IPS-18c (cell line): Measurements from ENCODE around the gene TAF7L.
A peak's percentile ranks its signal among the peaks of the same experiment; 100 is the strongest.
"Not testable (repeated sequence)": the region's sequence is repeated elsewhere in the genome, so short reads cannot be mapped to it uniquely, and the experiment has no call there.

Experiments
- H3K4me3 ChIP-seq: 2 replicates; pipeline ENCODE4 v1.7.0; 2013; ENCODE audit warnings: low read depth, mild to moderate bottlenecking, low read length, moderate library complexity; ENCODE audit not compliant: insufficient read depth
- H3K9me3 ChIP-seq: one replicate; pipeline ENCODE4 v1.6.1; 2013; ENCODE audit warnings: mild to moderate bottlenecking, low read length, moderate library complexity; ENCODE audit not compliant: control insufficient read depth, insufficient read depth

The TAF7L gene

DNA sequence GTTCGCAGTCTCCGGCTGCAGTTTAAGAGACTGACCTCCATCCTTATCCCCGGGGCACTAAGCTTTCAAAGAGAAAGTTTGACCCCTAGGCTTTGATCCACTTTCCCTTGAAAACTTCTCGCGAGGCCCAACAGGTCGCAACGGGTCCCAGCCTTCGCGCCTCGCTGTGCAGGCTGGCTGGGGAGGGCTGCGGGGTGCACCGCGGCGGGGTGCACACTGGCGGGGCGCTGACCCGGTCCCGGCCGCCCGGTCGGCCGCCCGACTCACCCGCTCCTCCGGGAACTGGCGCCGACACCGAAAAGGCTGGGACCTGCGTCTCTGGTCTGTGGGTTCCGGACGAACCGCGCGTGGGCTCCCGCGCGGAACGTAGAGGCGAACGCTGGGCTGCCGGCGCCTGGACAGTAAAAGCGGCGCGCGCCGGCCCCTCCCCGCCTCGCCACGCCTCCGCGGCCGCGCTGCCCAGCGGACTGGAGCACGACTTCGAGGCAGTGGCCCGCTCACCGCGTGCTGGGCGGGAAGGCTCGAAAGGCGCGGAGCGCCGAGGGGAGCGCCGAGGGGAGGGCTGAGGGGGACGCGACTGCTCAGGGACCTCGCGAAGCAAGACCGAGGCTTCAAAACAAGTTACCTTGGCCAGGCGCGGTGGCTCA, at the start of gene TAF7L:
Gene TAF7L (minus strand): TSS at position 378 of the 647 bp plus-strand sequence. CDS start 3,791 bp downstream, outside the sequence.
- peaks cover 2% of the 10 kb centered on the region for H3K9me3 ChIP-seq
- peak within 1 kb of the TSS; percentile 15; the same call in 1 of the 2 replicates for H3K4me3 ChIP-seq

- peaks cover 2% of the 10 kb centered on the region for H3K9me3 ChIP-seq
- H3K4me3 ChIP-seq, result no peak overlapping the region
Measured at GRCh38 chrX:101337776-101338271, 46.7 kb upstream of the TAF7L start.

DNA sequence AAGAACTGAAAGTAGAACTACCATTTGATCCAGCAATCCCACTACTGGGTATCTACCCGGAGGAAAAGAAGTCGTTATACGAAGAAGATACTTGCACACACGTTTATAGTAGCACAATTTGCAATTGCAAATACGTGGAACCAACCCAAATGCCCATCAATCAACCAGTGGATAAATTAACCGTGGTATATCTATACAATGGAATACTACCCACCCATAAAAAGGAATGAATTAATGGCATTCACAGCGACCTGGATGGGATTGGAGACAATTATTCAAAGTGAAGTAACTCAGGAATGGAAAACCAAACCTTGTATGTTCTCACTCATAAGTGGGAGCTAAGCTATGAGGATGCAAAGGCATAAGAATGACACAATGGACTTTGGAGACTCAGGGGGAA, 43.2 kb upstream of the TAF7L start:
- H3K9me3 ChIP-seq, H3K4me3 ChIP-seq: not testable (repeated sequence)

- H3K4me3 ChIP-seq, H3K9me3 ChIP-seq: not testable (repeated sequence)
Measured at GRCh38 chrX:101326600-101326999, 35.5 kb upstream of the TAF7L start.

DNA sequence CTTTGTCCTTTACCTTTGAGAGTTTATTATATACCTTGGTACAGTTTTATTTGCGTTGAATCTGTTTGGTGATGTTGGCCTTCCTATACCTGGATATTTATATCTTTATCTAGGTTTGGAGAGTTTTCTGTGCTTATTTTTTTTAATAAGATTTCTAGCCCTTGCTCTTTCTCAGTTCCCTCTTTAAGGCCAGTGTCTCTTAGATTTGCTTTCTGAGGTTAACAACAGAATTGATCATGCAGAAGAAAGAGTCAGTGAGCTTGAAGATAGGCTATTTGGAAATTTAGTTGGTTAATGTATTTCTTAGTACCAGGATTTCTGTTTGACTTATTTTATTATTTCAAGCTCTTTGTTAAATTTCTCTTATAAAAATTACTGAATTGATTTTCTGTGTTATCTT, 12.7 kb upstream of the TAF7L start:
- Histone ChIP-seq H3K9me3 (peaks cover 3% of the 10 kb centered on the region), H3K4me3 (no peak overlapping the region)

- H3K9me3 ChIP-seq, H3K4me3 ChIP-seq: not testable (repeated sequence)
Measured at GRCh38 chrX:101295603-101296002, 4.5 kb upstream of the TAF7L start.

DNA sequence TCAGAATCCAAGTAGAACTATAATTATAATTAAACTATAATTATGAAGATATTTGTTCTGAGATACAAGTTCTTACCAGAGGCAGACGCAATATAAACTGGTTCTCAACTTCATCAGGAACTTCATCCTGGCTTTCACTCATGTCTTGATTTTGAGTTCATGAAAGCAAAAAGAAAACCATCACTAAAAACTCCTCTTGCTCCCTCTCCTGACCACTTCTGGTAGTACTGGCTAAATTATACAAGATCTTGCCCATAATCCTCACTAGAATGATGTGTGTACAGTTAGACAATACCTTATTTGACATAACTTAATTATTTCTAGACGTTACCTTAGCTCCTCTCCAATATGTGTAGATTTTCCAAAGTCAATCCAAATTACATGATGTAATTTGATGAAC, 3.7 kb downstream of the TAF7L start:
- Histone ChIP-seq H3K9me3 (no peaks in the 10 kb centered on the region), H3K4me3 (no peak overlapping the region)

- Histone ChIP-seq H3K4me3 (no peak overlapping the region), H3K9me3 (peaks cover 5% of the 10 kb centered on the region)
Measured at GRCh38 chrX:101276238-101276637, 14.9 kb downstream of the TAF7L start.

DNA sequence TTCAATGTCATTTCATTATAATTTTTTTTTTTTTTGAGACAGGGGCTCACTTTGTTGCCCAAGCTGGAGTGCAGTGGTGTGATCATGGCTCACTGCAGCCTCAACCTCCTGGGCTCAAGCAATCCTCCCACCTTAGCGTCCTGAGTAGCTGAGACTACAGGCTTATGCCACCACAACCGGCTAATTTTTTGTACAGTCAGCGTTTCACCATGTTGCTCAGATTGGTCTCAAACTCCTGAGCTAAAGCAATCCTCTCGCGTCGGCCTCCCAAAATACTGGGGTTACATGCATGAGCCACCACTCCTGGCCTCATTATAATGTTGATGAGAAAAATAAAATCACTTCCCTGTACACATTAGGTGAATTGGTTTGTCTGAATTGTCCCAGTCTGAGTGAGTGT, 16.9 kb downstream of the TAF7L start:
- H3K4me3 ChIP-seq, result no peak overlapping the region
- peaks cover 5% of the 10 kb centered on the region for H3K9me3 ChIP-seq

- Histone ChIP-seq H3K9me3 (no peaks in the 10 kb centered on the region), H3K4me3 (no peak overlapping the region)
Measured at GRCh38 chrX:101265869-101266428, 25.2 kb downstream of the TAF7L start.

GRCh38 chrX:101263766-101264165, 27.4 kb downstream of the TAF7L start:
- peaks cover 2% of the 10 kb centered on the region for H3K9me3 ChIP-seq
- H3K4me3 ChIP-seq, result no peak overlapping the region

- Histone ChIP-seq H3K4me3 (no peak overlapping the region), H3K9me3 (peaks cover 3% of the 10 kb centered on the region)
Measured at GRCh38 chrX:101262590-101262989, 28.5 kb downstream of the TAF7L start.

DNA sequence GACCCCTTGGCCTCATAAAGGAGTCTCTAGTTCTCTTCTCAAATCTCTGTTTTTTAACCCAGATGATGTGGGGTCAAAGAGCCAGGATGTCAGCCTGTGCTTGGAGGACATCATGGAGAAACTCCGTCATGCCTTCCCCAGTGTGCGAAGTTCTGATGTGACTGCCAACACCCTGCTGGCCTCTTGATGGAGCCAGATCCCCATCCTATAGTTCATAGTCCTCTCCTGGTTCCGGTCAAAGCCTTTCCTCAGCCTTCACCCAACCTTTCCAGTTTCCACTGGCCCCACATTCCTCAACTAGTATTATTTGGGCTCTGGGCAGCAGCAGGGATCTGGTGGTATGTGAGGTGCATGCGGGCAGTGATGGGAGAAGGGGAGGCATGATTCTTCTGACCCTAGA, 30.7 kb downstream of the TAF7L start:
- no peak overlapping the region for H3K4me3 ChIP-seq
- H3K9me3 ChIP-seq, result peaks cover 9% of the 10 kb centered on the region

DNA sequence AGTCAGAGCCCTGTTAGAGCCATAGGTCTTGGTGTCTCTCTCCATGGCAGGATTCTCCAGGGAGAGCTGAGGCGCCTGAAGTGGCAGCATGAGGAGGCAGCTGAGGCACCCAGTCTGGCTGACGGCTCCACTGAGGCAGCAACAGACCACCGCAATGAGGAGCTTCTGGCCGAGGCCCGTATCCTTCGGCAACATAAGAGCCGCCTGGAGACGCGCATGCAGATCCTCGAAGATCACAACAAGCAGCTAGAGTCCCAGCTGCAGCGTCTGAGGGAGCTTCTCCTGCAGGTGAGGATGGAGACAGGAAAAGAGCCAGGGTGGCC, 32.9 kb downstream of the TAF7L start:
- H3K9me3 ChIP-seq, result peaks cover 9% of the 10 kb centered on the region
- H3K4me3 ChIP-seq, result no peak overlapping the region

GRCh38 chrX:101257448-101258258, 33.5 kb downstream of the TAF7L start:
- H3K9me3 ChIP-seq, result peaks cover 9% of the 10 kb centered on the region
- H3K4me3 ChIP-seq, result no peak overlapping the region; the same call in 1 of the 2 replicates

DNA sequence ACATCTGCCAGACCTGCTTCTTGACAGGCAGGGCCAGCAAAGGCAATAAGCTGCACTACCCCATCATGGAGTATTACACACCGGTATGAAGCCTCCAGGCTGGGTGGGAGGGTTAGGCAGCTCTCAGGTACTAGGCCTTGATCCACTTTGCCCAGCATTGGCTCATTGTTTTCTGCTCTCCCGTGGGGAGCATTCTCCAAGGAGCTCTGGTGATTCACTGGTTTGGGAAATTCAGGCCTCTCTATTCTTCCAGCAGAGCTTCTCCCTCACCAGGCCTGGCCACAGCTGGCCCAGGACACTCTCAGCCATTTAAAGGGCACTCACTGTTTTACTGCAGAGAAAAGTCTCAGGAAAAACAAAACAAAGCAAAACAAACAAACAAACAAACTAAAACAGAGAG, 38.5 kb downstream of the TAF7L start:
- no peak overlapping the region for H3K4me3 ChIP-seq
- H3K9me3 ChIP-seq, result peaks cover 6% of the 10 kb centered on the region

DNA sequence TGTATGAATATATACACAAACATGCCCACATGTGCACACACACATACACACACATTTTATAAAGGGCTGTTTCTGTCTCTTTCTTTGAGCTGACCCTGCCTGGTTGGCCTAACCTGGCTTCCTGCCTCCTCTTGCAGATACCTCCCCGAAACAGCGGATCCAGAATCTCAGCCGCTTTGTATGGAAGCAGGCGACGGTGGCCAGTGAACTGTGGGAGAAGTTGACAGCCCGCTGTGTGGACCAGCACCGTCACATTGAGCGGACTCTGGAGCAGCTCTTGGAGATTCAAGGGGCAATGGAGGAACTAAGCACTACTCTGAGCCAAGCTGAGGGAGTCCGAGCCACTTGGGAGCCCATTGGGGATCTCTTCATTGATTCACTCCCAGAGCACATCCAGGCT, 49.6 kb downstream of the TAF7L start:
- H3K4me3 ChIP-seq, result no peak overlapping the region
- H3K9me3 ChIP-seq, result peaks cover 12% of the 10 kb centered on the region

- Histone ChIP-seq H3K9me3 (peaks cover 4% of the 10 kb centered on the region), H3K4me3 (no peak overlapping the region)
Measured at GRCh38 chrX:101237041-101237440, 54.1 kb downstream of the TAF7L start.
